ENCODE measurements around the gene ACER1.

- TF ChIP-seq CTCF (IDR thresholded peaks at IDR 0.05), result no peak
- no peak for TF ChIP-seq POLR2A (IDR thresholded peaks at IDR 0.05)
Measured at GRCh38 chr19:6264803-6265202, 68.6 kb downstream of the ACER1 start.

Data from uterus (tissue), 2 donors.